Activated T-helper 17 cell treated with anti-CD3 and anti-CD28 coated beads, Interleukin-2, amount 50 U/mL, for 72 hours (primary cell): Measurements from ENCODE around the gene SELENON. TPM values are rescaled to one million over a fixed set of nuclear protein-coding genes. Genes with fewer than 3 reads are reported as not detected.

ENCODE experiments used
- ATAC-seq: fragments of 150-1000 bp; cut with Tn5 transposase; replicated peaks from 2 replicates; pipeline ENCODE4 v1.10.0; 2021; ENCODE audit warnings: mild to moderate bottlenecking, moderate library complexity
- H3K27ac Mint-ChIP-seq: one replicate; pipeline ENCODE4 v1.8.0; 2022; ENCODE audit warnings: mixed read lengths
- H3K27me3 Mint-ChIP-seq: one replicate; pipeline ENCODE4 v1.8.0; 2022; ENCODE audit warnings: mixed read lengths
- H3K36me3 Mint-ChIP-seq: one replicate; pipeline ENCODE4 v1.8.0; 2022; ENCODE audit warnings: low read depth, mild to moderate bottlenecking, mixed read lengths
- H3K4me1 Mint-ChIP-seq: one replicate; pipeline ENCODE4 v1.8.0; 2022; ENCODE audit warnings: mixed read lengths
- H3K4me3 Mint-ChIP-seq: one replicate; pipeline ENCODE4 v1.8.0; 2022; ENCODE audit warnings: mild to moderate bottlenecking, mixed read lengths
- H3K9me3 Mint-ChIP-seq: one replicate; pipeline ENCODE4 v1.8.0; 2022; ENCODE audit warnings: mixed read lengths
- total RNA-seq, 2 donors: library from RNA; stranded (reverse); gene quantifications; one replicate each; pipeline ENCODE4 v1.2.3, GENCODE V29; 2022

SELENON gene
- total RNA-seq, 2 donors from 2014 or later, result 10.2 to 13.2 TPM

DNA sequence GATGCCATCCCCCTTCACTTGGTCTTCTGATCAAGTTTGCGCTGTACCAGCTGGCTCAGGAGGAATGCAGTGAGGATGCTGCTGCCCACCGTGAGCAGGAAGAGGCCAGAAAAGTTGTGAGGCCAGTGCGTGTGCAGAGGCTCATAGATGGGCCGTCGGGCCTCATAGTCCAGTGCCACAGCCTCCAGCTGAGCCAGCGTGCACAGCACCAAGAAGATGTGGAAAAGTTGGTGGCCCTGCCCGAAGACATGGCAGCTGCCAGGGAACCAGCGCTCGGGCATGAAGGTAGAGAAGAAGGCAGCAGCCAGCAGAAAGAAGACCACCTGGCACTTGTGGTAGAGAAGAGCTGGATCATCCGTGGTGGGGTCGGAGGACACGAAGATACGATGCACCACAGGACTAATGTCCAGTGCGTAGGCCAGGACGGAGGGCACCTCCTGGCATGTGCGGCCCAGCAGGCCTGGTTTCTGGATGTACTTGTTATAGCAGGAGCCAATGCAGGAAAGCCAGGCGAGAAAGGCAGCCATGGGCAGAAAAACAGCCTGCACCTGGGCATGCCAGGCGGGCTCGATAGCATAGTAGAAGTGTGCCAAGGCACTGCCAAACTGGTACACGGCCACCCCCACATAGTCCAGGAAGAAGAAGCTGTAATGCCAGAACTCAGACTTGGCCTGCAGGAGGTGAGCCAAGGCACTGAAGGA is 62.9 kb downstream of the SELENON start:
- H3K9me3 Mint-ChIP-seq, result no peaks in the 10 kb centered on the region
- H3K4me3 Mint-ChIP-seq, result no peak overlapping the region
- peaks cover 15% of the 10 kb centered on the region for H3K4me1 Mint-ChIP-seq
- H3K36me3 Mint-ChIP-seq, result no peaks in the 10 kb centered on the region
- ATAC-seq, result no peak
- no peak overlapping the region for H3K27ac Mint-ChIP-seq
- no peaks in the 10 kb centered on the region for H3K27me3 Mint-ChIP-seq

DNA sequence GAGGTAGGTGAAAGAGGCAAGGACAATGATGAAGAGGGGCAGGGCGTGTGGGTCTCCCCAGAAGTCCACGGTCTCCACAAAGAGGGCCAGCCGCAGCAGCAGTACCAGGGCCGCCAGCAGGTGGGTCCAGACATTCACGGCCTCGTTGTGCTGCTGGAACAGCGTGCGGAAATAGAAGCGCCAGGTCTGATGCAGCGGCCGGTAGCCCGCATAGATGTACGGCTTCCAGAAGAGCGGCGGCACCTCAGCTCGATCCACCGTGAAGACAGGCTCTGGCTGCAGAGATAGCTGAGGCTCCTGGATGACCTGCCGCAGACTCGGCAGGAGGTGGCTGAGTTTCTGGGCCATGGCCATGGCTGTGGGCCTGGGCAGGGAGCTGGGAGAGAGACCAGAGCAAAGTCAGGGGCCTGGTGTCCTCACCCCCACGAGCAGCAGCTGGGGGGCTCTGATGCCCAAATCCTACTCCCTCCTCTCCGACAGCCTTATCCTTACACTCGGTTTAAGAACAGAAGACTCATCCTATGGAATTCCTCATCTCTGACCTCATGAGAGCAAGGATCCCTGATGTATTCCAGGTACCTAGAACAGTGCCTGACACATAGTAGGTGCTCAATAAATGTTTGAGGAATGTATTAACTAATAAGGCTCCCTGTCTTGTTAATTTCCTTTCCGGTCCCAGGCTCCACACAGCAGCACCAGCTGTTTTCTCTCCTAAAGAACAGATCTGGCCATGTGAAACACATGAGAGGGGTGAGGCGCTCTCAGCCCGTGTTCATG is 63.7 kb downstream of the SELENON start:
- Mint-ChIP-seq H3K36me3 (no peaks in the 10 kb centered on the region), H3K27me3 (no peaks in the 10 kb centered on the region), H3K4me3 (no peak overlapping the region), H3K4me1 (peaks cover 8% of the 10 kb centered on the region), H3K9me3 (no peaks in the 10 kb centered on the region), H3K27ac (no peak overlapping the region)
- no peak for ATAC-seq

DNA sequence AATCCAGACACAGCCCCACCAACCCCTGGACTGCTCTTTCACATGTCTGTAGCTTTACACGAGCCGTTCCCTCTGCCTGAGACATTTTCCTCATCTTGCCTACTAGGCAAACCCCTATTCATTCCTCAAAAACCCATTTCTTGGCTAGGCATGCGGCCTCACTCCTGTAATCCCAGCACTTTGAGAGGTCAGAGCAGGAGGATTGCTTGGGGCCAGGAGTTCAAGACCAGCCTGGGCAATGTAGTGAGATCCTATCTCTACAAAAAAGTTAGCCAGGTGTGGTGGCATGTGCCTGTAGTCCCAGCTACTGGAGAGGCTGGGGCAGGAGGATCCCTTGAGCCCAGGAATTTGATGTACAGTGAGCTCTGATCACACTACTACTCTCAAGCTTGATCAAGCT is 64.4 kb downstream of the SELENON start:
- H3K36me3 Mint-ChIP-seq, result no peaks in the 10 kb centered on the region
- ATAC-seq, result no peak
- peaks cover 6% of the 10 kb centered on the region for H3K4me1 Mint-ChIP-seq
- no peaks in the 10 kb centered on the region for H3K9me3 Mint-ChIP-seq
- no peaks in the 10 kb centered on the region for H3K27me3 Mint-ChIP-seq
- H3K27ac Mint-ChIP-seq, result no peak overlapping the region
- no peak overlapping the region for H3K4me3 Mint-ChIP-seq

DNA sequence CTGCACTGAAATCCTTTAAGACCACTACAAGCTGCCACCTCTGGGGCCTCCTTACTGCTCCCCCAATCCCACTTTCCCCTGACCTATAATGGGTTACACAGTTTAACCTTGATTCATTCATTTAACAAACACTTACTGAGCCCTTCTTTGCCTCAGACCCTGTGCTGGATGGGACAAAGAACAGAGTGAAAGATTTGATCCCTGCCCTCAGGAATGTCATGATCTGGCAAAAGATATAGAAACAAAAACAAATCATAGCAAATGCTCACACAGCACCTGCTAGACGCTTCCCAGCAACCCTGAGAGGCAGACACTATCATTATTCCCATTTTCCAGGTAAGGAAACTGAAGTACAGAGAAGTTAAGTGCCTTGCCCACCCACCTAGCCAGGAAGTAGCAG is 66.3 kb downstream of the SELENON start:
- Mint-ChIP-seq H3K9me3 (no peaks in the 10 kb centered on the region), H3K36me3 (no peaks in the 10 kb centered on the region), H3K27me3 (no peaks in the 10 kb centered on the region), H3K27ac (no peak overlapping the region), H3K4me3 (no peak overlapping the region), H3K4me1 (peaks cover 6% of the 10 kb centered on the region)
- no peak for ATAC-seq

DNA sequence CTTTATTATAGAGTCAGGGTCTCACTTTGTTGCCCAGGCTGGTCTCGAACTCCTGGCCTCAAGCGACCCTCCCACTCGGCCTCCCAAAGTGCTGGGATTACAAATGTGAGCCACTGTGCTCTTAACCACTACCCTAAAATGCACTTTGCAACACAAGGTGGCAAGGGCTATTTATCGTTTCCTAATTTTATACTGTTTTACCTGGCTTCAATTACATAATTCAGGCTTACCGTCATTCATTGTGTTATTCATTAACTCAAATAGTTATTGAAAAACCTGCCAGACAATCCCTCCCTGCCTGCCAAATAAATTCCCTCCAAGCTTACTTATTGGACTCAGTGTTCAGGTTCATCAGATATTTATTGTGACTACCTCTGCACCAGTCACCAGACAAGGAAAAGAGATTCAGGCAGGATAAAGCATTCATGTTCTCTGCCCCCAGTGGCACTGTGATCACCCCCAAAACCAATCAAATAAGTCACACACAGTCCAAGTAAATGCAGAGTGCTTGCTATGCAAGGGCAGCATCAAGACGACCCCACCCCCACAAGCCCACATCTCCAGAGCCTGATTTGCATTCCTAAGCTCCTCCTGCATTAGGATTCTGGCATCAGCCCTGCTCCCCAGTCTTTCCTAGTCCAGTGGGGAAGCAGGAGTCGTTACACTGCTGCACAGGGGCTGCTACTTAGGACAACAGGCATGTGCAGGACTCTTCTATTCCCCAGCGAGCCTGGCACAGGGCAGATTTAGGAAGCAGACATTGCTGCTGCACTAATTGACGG is 67.4 kb downstream of the SELENON start:
- H3K9me3 Mint-ChIP-seq, result no peaks in the 10 kb centered on the region
- no peak overlapping the region for H3K27ac Mint-ChIP-seq
- ATAC-seq, result no peak
- H3K27me3 Mint-ChIP-seq, result no peaks in the 10 kb centered on the region
- H3K4me3 Mint-ChIP-seq, result no peak overlapping the region
- H3K4me1 Mint-ChIP-seq, result peaks cover 6% of the 10 kb centered on the region
- H3K36me3 Mint-ChIP-seq, result no peaks in the 10 kb centered on the region

Other genes with a start within 250 kb of the SELENON start
- 1 to 10 TPM; 6.2 to 7.7 TPM for gene MAN1C1, start 183.4 kb upstream of the SELENON start, total RNA-seq
- gene MTFR1L, start 19.8 kb downstream of the SELENON start, total RNA-seq, result 10 to 100 TPM; 39.6 to 58.8 TPM
- gene AUNIP, start 59.3 kb downstream of the SELENON start, total RNA-seq, result 1 to 10 TPM; 3.7 to 7.2 TPM
- gene PAQR7, start 75.5 kb downstream of the SELENON start, total RNA-seq, result 1 to 10 TPM; 5.7 to 7.2 TPM
- gene STMN1, start 106.2 kb downstream of the SELENON start, total RNA-seq, result 100 to 1,000 TPM; 376 to 423 TPM
- 1 to 10 TPM; 8.1 to 8.3 TPM for gene PAFAH2, start 197.9 kb downstream of the SELENON start, total RNA-seq
- not detected for gene EXTL1, start 221.6 kb downstream of the SELENON start, total RNA-seq
- gene SLC30A2, start 245.9 kb downstream of the SELENON start, total RNA-seq, result not detected